ENCODE data around the gene CSF3R. TPM values are rescaled to one million over a fixed set of nuclear protein-coding genes. Genes with fewer than 3 reads are reported as not detected.

The CSF3R gene
- total and polyA plus RNA-seq, 9 of the 15 experiments (the other 6 are each of a cell fraction or from before 2014, with no cell fraction given): 0.21 to 0.86 (median 0.40) TPM; not detected in 1

GRCh38 chr1:36420836-36421317, 61.8 kb downstream of the CSF3R start (continued):
- no peak for TF ChIP-seq E2F1 (CRISPR knock-in tag; IDR thresholded peaks at IDR 0.05)
- peak; percentile 83; the same call in 1 of the 2 replicates for TF ChIP-seq ELF4 (CRISPR knock-in tag; IDR thresholded peaks at IDR 0.05)
- TF ChIP-seq POLR2H (tag; IDR thresholded peaks at IDR 0.05; ENCODE audit: low read depth): no peak
- no peak for TF ChIP-seq CHAMP1 (IDR thresholded peaks at IDR 0.05)
- no peak for TF ChIP-seq SREBF1 (IDR thresholded peaks at IDR 0.05; ENCODE audit: borderline replicate concordance, low read depth, low read length)
- TF ChIP-seq LCOR (CRISPR knock-in tag; IDR thresholded peaks at IDR 0.05): peak; percentile 70; the same call in 1 of the 2 replicates
- TF ChIP-seq ZBTB11 (CRISPR knock-in tag; IDR thresholded peaks at IDR 0.05): no peak
- TF ChIP-seq NCOA4 (IDR thresholded peaks at IDR 0.05; ENCODE audit: partially characterized antibody): peak; percentile 14

Measured in K562 (cell line).